Activated T-cell treated with anti-CD3 and anti-CD28 coated beads, Interleukin-2, amount 50 U/mL, for 24 hours (primary cell): ENCODE results near the gene SERINC2.
"Not testable (repeated sequence)": the region's sequence is repeated elsewhere in the genome, so short reads cannot be mapped to it uniquely, and the experiment has no call there.

Source experiments
- DNase-seq: peaks from one replicate; pipeline ENCODE4 v3.0.0-alpha.2; 2020
- H3K27ac Mint-ChIP-seq: 2 replicates; pipeline ENCODE4 v1.8.0; 2020; ENCODE audit warnings: mild to moderate bottlenecking, mixed read lengths
- H3K27me3 Mint-ChIP-seq: 2 replicates; pipeline ENCODE4 v1.8.0; 2020; ENCODE audit warnings: mixed read lengths
- H3K36me3 Mint-ChIP-seq: 2 replicates; pipeline ENCODE4 v1.8.0; 2020; ENCODE audit warnings: low read depth, mixed read lengths
- H3K4me1 Mint-ChIP-seq: 2 replicates; pipeline ENCODE4 v1.8.0; 2020; ENCODE audit warnings: low read depth, mixed read lengths
- H3K4me3 Mint-ChIP-seq: 2 replicates; pipeline ENCODE4 v1.8.0; 2020; ENCODE audit warnings: mild to moderate bottlenecking, moderate library complexity, mixed read lengths
- H3K9me3 Mint-ChIP-seq: 2 replicates; pipeline ENCODE4 v1.8.0; 2020; ENCODE audit warnings: mixed read lengths

SERINC2 gene

GRCh38 chr1:31376375-31377134 lies 36.5 kb upstream of the SERINC2 start:
- H3K36me3 Mint-ChIP-seq: no peaks in the 10 kb centered on the region
- no peaks in the 10 kb centered on the region for H3K9me3 Mint-ChIP-seq
- no peak for DNase-seq
- peaks cover 15% of the 10 kb centered on the region for H3K27me3 Mint-ChIP-seq
- H3K4me1 Mint-ChIP-seq: peaks cover 14% of the 10 kb centered on the region
- H3K27ac Mint-ChIP-seq: no peak overlapping the region
- no peak overlapping the region for H3K4me3 Mint-ChIP-seq

GRCh38 chr1:31377364-31377863 lies 35.6 kb upstream of the SERINC2 start:
- Mint-ChIP-seq H3K27me3 (peaks cover 15% of the 10 kb centered on the region), H3K36me3 (no peaks in the 10 kb centered on the region), H3K4me1 (peaks cover 13% of the 10 kb centered on the region), H3K27ac (no peak overlapping the region), H3K4me3 (no peak overlapping the region), H3K9me3 (no peaks in the 10 kb centered on the region)
- no peak for DNase-seq

GRCh38 chr1:31378001-31378400 lies 35.0 kb upstream of the SERINC2 start:
- Mint-ChIP-seq H3K27me3 (peaks cover 15% of the 10 kb centered on the region), H3K4me3 (no peak overlapping the region), H3K9me3 (no peaks in the 10 kb centered on the region), H3K27ac (no peak overlapping the region), H3K4me1 (peaks cover 8% of the 10 kb centered on the region), H3K36me3 (no peaks in the 10 kb centered on the region)
- DNase-seq: no peak

GRCh38 chr1:31380181-31380580 lies 32.8 kb upstream of the SERINC2 start:
- no peak for DNase-seq
- Mint-ChIP-seq H3K4me1 (no peaks in the 10 kb centered on the region), H3K4me3 (no peak overlapping the region), H3K36me3 (no peaks in the 10 kb centered on the region), H3K27ac (no peak overlapping the region), H3K9me3 (no peaks in the 10 kb centered on the region), H3K27me3 (peaks cover 21% of the 10 kb centered on the region)

GRCh38 chr1:31381394-31382294 lies 31.4 kb upstream of the SERINC2 start:
- Mint-ChIP-seq H3K4me3 (no peak overlapping the region), H3K4me1 (no peaks in the 10 kb centered on the region), H3K36me3 (no peaks in the 10 kb centered on the region), H3K27ac (no peak overlapping the region), H3K27me3 (peaks cover 28% of the 10 kb centered on the region), H3K9me3 (no peaks in the 10 kb centered on the region)
- DNase-seq: no peak

GRCh38 chr1:31382379-31382989 lies 30.5 kb upstream of the SERINC2 start:
- Mint-ChIP-seq H3K36me3 (no peaks in the 10 kb centered on the region), H3K27me3 (peaks cover 28% of the 10 kb centered on the region), H3K9me3 (no peaks in the 10 kb centered on the region), H3K4me3 (no peak overlapping the region), H3K27ac (no peak overlapping the region), H3K4me1 (no peaks in the 10 kb centered on the region)
- no peak for DNase-seq

GRCh38 chr1:31383967-31384366 lies 29.0 kb upstream of the SERINC2 start:
- Mint-ChIP-seq H3K36me3 (no peaks in the 10 kb centered on the region), H3K27me3 (peaks cover 32% of the 10 kb centered on the region), H3K9me3 (no peaks in the 10 kb centered on the region), H3K4me1 (no peaks in the 10 kb centered on the region), H3K27ac (no peak overlapping the region), H3K4me3 (no peak overlapping the region)
- DNase-seq: no peak

GRCh38 chr1:31386576-31387243 lies 26.3 kb upstream of the SERINC2 start:
- peaks cover 26% of the 10 kb centered on the region for H3K27me3 Mint-ChIP-seq
- not testable (repeated sequence) for H3K4me1 Mint-ChIP-seq, H3K4me3 Mint-ChIP-seq, DNase-seq, H3K27ac Mint-ChIP-seq, H3K36me3 Mint-ChIP-seq, H3K9me3 Mint-ChIP-seq

GRCh38 chr1:31387612-31388011 lies 25.4 kb upstream of the SERINC2 start:
- H3K4me3 Mint-ChIP-seq: no peak overlapping the region
- no peaks in the 10 kb centered on the region for H3K4me1 Mint-ChIP-seq
- peaks cover 18% of the 10 kb centered on the region for H3K27me3 Mint-ChIP-seq
- no peak for DNase-seq
- H3K36me3 Mint-ChIP-seq: no peaks in the 10 kb centered on the region
- H3K27ac Mint-ChIP-seq: no peak overlapping the region
- no peaks in the 10 kb centered on the region for H3K9me3 Mint-ChIP-seq

GRCh38 chr1:31389616-31390015 lies 23.4 kb upstream of the SERINC2 start:
- no peaks in the 10 kb centered on the region for H3K9me3 Mint-ChIP-seq
- H3K36me3 Mint-ChIP-seq: no peaks in the 10 kb centered on the region
- no peak overlapping the region for H3K4me3 Mint-ChIP-seq
- H3K27me3 Mint-ChIP-seq: peaks cover 10% of the 10 kb centered on the region
- H3K4me1 Mint-ChIP-seq: peaks cover 5% of the 10 kb centered on the region
- no peak for DNase-seq
- no peak overlapping the region for H3K27ac Mint-ChIP-seq

- Mint-ChIP-seq H3K27me3 (peaks cover 10% of the 10 kb centered on the region), H3K4me1 (peaks cover 9% of the 10 kb centered on the region), H3K4me3 (no peak overlapping the region), H3K9me3 (no peaks in the 10 kb centered on the region), H3K36me3 (no peaks in the 10 kb centered on the region), H3K27ac (no peak overlapping the region)
- no peak for DNase-seq
Measured at GRCh38 chr1:31390071-31390470, 22.9 kb upstream of the SERINC2 start.

GRCh38 chr1:31393463-31393862 lies 19.6 kb upstream of the SERINC2 start:
- Mint-ChIP-seq H3K9me3 (no peaks in the 10 kb centered on the region), H3K36me3 (no peaks in the 10 kb centered on the region), H3K4me1 (peaks cover 10% of the 10 kb centered on the region), H3K27me3 (no peaks in the 10 kb centered on the region), H3K27ac (no peak overlapping the region), H3K4me3 (no peak overlapping the region)
- DNase-seq: no peak

GRCh38 chr1:31394584-31395193 lies 18.3 kb upstream of the SERINC2 start:
- Mint-ChIP-seq H3K27me3 (no peaks in the 10 kb centered on the region), H3K36me3 (no peaks in the 10 kb centered on the region), H3K4me1 (peaks cover 10% of the 10 kb centered on the region), H3K4me3 (peak overlapping the region; percentile 78), H3K27ac (peak overlapping the region; percentile 64), H3K9me3 (no peaks in the 10 kb centered on the region)
- peak; percentile 89 for DNase-seq
